Heart right ventricle (tissue), 16 donors: ENCODE results near the gene KLHL29. TPM values are rescaled to one million over a fixed set of nuclear protein-coding genes. Genes with fewer than 3 reads are reported as not detected.

ENCODE experiments used
- ATAC-seq, 8 donors: fragments of 200-7000 bp; cut with Tn5 transposase; one replicate each; pipeline ENCODE4 v1.9.1; 2020; ENCODE audit warnings: mild to moderate bottlenecking in 8 of 8, moderate library complexity in 8 of 8, moderate number of reproducible peaks in 1 of 8
- DNase-seq, 2 donors: peaks; one replicate each; pipeline ENCODE4 v3.0.0-alpha.2; 2020
- H3K27ac ChIP-seq, 10 donors: fragments of 200-600 bp; sonication (generic) in 2 of 10; one replicate each; pipeline versions ENCODE4 v1.5.0 to v1.8.0; 2020 to 2022; ENCODE audit warnings: mild to moderate bottlenecking in 3 of 10
- H3K27me3 ChIP-seq, 7 donors: fragments of 200-600 bp; one replicate each; pipeline ENCODE4 v1.8.0; 2021 to 2022; ENCODE audit warnings: mild to moderate bottlenecking in 2 of 7
- H3K36me3 ChIP-seq, 9 donors: fragments of 200-600 bp; sonication (generic) in 1 of 9; one replicate each; pipeline versions ENCODE4 v1.5.0 to v1.8.0; 2020 to 2022; ENCODE audit warnings: mild to moderate bottlenecking in 2 of 9
- H3K4me1 ChIP-seq, 9 donors: fragments of 200-600 bp; sonication (generic) in 1 of 9; one replicate each; pipeline versions ENCODE4 v1.5.0 to v1.8.0; 2020 to 2022; ENCODE audit warnings: mild to moderate bottlenecking in 4 of 9
- H3K4me3 ChIP-seq, 10 donors: fragments of 200-600 bp; sonication (generic) in 2 of 10; one replicate each; pipeline versions ENCODE4 v1.5.0 to v1.8.0; 2020 to 2022; ENCODE audit warnings: mild to moderate bottlenecking in 7 of 10, moderate library complexity in 2 of 10
- H3K9me3 ChIP-seq, 11 donors: fragments of 200-600 bp in 10 of 11; sonication (generic) in 2 of 11; one replicate each; pipeline versions ENCODE4 v1.5.0 to v1.8.0; 2013 to 2022; ENCODE audit warnings: mild to moderate bottlenecking in 2 of 11, control low read depth in 1 of 11, moderate library complexity in 1 of 11
- WGBS, 2 donors: extraction: QIAGEN DNeasy Blood & Tissue Kit; methylation state at CpG; one replicate each; pipeline ENCODE4 v1.1.7; 2013; ENCODE audit warnings: inconsistent platforms in 1 of 2; 5-methylcytosine and 5-hydroxymethylcytosine counted together
- intact Hi-C, 10 donors: fragments of 100-400 bp; cut with DNase I; formaldehyde crosslinking; loops; one replicate each; pipeline versions ENCODE4 v1.11.1 to v1.14.2; 2022
- polyA plus RNA-seq, 2 donors: library from polyadenylated mRNA; stranded (reverse); fragments of 200-250 nt; gene quantifications; one replicate each; pipeline ENCODE4 v1.2.3, GENCODE V29; 2013
- total RNA-seq, 10 donors: library from RNA; stranded (reverse); fragmentation: NEBNext Ultra II Directional in 3 of 10; extraction: Animal tissue kit (Norgen Biotek cat#: 25700) in 3 of 10; gene quantifications; one replicate each; pipeline versions ENCODE4 v1.2.1 to v1.2.4, GENCODE V29; 2021 to 2023
- TF ChIP-seq, protein P1 (sequence below), 9 donors: fragments of 200-600 bp; sonication (generic) in 2 of 9; IDR thresholded peaks; one replicate each; pipeline versions ENCODE4 v1.5.0 to v1.8.0; 2021 to 2022; ENCODE audit warnings: antibody characterized with exemption in 9 of 9, mild to moderate bottlenecking in 5 of 9, moderate library complexity in 1 of 9
- donor health status: Arrhythmogenic right ventricular cardiomyopathy.
- donor health status: ischemic (EF 13 %, LVEDD 7.1; RV severe dilation, severe dysfunction).
- donor health status: healthy with polysubstance abuse.
- donor health status: DM: no; HTN: yes; CAD: no.
- donor health status: DM: no; HTN: no; CAD: no.
- donor health status: ischemic (EF 25% LVEDD 6.9; RV normal size, moderate dysfunction).
- donor health status: ischemic (EF 25% LVEDD 5.7; RV mildly dilated, moderate dysfunction).
- donor health status: healthy.
- donor health status: DM: yes; HTN: yes; CAD: no.
- donor health status: Ischemic cardiomyopathy.
- donor health status: ischemic (EF 35%, LVEDD 5.7; RV mildly dilated, moderate dysfunction).
- donor health status: nonischemic (EF 11% LVEDD 7.7; RV severe dilation, severe dysfunction).
- donor health status: DM: yes; HTN: yes; CAD: no.
- donor health status: PGD.
- donor health status: ischemic (EF 29% LVEDD 5.4; RV normal size, mild dysfunction).
- donor health status: nonischemic (EF 23%, LVEDD 6.1; RV moderate dilation, normal function).

KLHL29 gene
- total and polyA plus RNA-seq, 12 donors = 0.71 to 1.5 (median 1.0) TPM

DNA sequence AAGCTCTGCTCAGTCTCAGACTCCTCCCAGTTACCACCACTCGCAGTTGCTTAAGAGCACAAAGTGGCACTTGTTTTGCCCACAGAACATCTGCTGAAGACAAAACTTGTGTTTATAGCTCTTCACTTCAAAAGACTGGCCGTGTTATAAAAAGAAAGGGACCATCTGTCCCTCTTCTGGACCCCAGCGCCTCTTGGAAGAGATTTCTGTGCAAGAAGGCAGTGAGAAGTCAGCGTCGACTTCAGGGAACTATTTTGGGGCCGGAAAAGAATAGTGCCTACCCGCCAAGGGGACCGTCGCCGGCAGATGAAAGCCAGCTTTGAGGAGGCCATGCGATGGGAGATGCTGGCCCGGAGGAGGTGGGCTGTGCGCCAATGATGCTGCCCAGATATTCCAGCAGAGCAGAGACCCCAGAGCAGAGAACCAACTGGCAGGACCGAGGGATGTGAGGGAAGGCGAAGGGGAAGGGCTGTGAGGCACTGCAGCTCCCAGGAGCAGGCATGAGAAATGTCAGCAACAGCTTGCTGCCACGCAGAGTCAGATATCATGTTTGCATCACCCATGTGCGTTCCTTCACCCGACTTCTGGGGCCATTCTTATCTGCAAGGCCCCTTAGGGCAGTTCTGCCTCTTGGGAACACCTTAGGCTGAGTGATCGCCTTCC lies 271.1 kb downstream of the KLHL29 start:
- Histone ChIP-seq H3K9me3 (peaks cover 0 to 6% (median 0%) of the 10 kb centered on the region in 11 donors), H3K4me3 (no peak overlapping the region), H3K36me3 (no peaks in the 10 kb centered on the region), H3K27ac (no peak overlapping the region), H3K27me3 (no peaks in the 10 kb centered on the region), H3K4me1 (peaks cover 0 to 17% (median 4%) of the 10 kb centered on the region in 9 donors)
- TF ChIP-seq, protein P1, sequence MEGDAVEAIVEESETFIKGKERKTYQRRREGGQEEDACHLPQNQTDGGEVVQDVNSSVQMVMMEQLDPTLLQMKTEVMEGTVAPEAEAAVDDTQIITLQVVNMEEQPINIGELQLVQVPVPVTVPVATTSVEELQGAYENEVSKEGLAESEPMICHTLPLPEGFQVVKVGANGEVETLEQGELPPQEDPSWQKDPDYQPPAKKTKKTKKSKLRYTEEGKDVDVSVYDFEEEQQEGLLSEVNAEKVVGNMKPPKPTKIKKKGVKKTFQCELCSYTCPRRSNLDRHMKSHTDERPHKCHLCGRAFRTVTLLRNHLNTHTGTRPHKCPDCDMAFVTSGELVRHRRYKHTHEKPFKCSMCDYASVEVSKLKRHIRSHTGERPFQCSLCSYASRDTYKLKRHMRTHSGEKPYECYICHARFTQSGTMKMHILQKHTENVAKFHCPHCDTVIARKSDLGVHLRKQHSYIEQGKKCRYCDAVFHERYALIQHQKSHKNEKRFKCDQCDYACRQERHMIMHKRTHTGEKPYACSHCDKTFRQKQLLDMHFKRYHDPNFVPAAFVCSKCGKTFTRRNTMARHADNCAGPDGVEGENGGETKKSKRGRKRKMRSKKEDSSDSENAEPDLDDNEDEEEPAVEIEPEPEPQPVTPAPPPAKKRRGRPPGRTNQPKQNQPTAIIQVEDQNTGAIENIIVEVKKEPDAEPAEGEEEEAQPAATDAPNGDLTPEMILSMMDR (IDR thresholded peaks at IDR 0.05) = no peak
- 53 to 72% methylated on average over 19 of the region's 19 CpGs for WGBS, 2 donors
- no peak for DNase-seq
- intact Hi-C loops = no loop called here
- peak in 1 of 8 donors; percentile 10 for ATAC-seq

DNA sequence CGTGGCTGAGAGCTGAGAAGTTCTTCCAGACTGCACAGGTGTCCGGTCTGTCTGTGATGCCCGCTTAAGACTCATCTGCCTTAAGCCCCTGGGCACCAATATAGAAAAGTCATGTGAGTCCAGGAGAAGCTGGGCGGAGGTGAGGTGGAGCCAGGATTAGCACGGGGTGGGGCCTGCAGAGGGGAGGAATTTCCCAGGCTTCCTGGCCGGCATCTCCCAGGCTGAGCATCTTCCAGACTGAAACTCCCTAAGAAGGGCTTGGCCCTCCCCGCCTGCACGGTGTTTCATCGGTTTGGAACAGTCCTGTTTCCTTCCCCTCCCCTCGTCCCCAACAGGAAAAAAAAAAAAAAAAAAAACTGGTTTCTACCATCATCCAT lies 271.6 kb downstream of the KLHL29 start:
- Histone ChIP-seq H3K36me3 (no peaks in the 10 kb centered on the region), H3K27me3 (no peaks in the 10 kb centered on the region), H3K27ac (no peak overlapping the region), H3K9me3 (peaks cover 0 to 2% (median 0%) of the 10 kb centered on the region in 11 donors), H3K4me1 (peaks cover 0 to 17% (median 4%) of the 10 kb centered on the region in 9 donors), H3K4me3 (no peak overlapping the region)
- intact Hi-C loops = no loop called here
- no peak for DNase-seq
- peak in 6 of 8 donors; percentile 30 to 65 (median 54) for ATAC-seq
- TF ChIP-seq, protein P1 (IDR thresholded peaks at IDR 0.05) = no peak
- 29 to 41% methylated on average over 10 of the region's 10 CpGs for WGBS, 2 donors

DNA sequence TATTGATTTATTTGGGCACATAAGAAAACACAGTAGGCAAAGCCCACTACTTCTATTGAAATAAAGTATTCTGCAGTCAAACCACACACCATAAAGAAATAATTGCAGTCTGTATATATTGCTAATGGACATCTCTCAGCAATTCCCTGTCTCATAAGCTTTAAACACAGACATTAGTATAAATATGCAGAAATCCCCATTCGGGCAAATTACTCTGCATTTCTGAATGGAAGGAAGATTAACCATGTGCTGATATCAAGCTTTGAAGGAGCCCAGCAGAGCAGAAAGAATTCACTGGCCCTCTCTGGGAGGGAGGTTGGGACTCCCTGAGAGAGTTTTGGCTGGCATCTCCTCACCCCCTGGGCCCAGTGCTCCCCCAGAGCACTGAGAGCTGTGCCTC lies 272.4 kb downstream of the KLHL29 start:
- TF ChIP-seq, protein P1 (IDR thresholded peaks at IDR 0.05) = no peak
- Histone ChIP-seq H3K9me3 (no peaks in the 10 kb centered on the region), H3K27me3 (no peaks in the 10 kb centered on the region), H3K4me3 (no peak overlapping the region), H3K27ac (no peak overlapping the region), H3K4me1 (peaks cover 0 to 17% (median 4%) of the 10 kb centered on the region in 9 donors), H3K36me3 (no peaks in the 10 kb centered on the region)
- intact Hi-C loops = no loop called here
- DNase-seq = no peak
- WGBS, 2 donors = 74 to 91% methylated on average over 1 of the region's 1 CpG
- ATAC-seq = no peak

DNA sequence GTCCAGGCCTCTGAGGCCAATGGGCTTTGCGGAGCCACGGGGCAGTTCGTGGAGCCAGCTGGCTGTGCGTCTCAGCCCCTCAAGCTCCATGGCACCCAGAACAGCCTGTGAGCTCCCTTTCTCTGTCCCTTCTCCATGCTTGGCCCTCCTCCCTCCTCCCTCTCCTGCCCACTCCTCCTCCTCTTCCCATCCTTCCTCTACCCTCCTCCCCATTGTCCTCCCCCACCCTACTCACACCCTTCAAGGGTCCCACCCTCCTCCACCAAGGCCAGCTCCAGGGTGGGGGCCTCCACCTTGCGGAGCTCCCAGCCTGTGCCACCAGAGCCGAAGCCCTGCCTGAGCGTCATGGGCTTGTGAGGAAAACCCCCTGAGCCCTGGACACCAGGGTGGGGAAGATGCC lies 273.0 kb downstream of the KLHL29 start:
- 94 to 98% methylated on average over 7 of the region's 7 CpGs for WGBS, 2 donors
- H3K27me3 ChIP-seq = peaks cover 0 to 3% (median 0%) of the 10 kb centered on the region in 7 donors
- no peaks in the 10 kb centered on the region for H3K9me3 ChIP-seq
- ATAC-seq (no peak), DNase-seq (no peak)
- intact Hi-C loops = no loop called here
- TF ChIP-seq, protein P1 (IDR thresholded peaks at IDR 0.05) = no peak
- H3K4me3 ChIP-seq = no peak overlapping the region
- no peaks in the 10 kb centered on the region for H3K36me3 ChIP-seq
- peaks cover 0 to 18% (median 4%) of the 10 kb centered on the region in 9 donors for H3K4me1 ChIP-seq
- no peak overlapping the region for H3K27ac ChIP-seq
